Keratinocyte (primary cell): ENCODE data around the gene BMP7. TPM values are rescaled to one million over a fixed set of nuclear protein-coding genes. Genes with fewer than 3 reads are reported as not detected.
A peak's percentile ranks its signal among the peaks of the same experiment; 100 is the strongest.

ENCODE experiments used
- DNase-seq: peaks from one replicate; pipeline ENCODE4 v3.0.0-alpha.2; 2011; ENCODE audit warnings: low read depth, missing footprints, low spot score
- FAIRE-seq: peaks from 2 replicates; lab custom pipeline; 2011; peaks lifted over from hg19 to GRCh38; lab: Jason Lieb, UNC
- H2AFZ ChIP-seq: 2 replicates; pipeline ENCODE4 v1.6.0; 2012; ENCODE audit warnings: low read length, control low read depth, inconsistent platforms; ENCODE audit not compliant: control insufficient read depth
- H3K27ac ChIP-seq: 2 replicates; pipeline ENCODE4 v1.5.1; 2011; ENCODE audit warnings: low read length; ENCODE audit not compliant: control insufficient read depth, insufficient read depth
- H3K27me3 ChIP-seq: 3 replicates; pipeline ENCODE4 v1.6.0; 2011; ENCODE audit warnings: low read length; ENCODE audit not compliant: control insufficient read depth, insufficient read depth; ENCODE audit errors: extremely low read depth
- H3K36me3 ChIP-seq, 2 experiments: 2 replicates in 1 of 2; 3 replicates in 1 of 2; pipeline ENCODE4 v1.5.1; 2011; ENCODE audit warnings: low read length in 2 of 2, mild to moderate bottlenecking in 1 of 2; ENCODE audit not compliant: control insufficient read depth in 2 of 2, insufficient read depth in 2 of 2; ENCODE audit errors: extremely low read depth in 1 of 2
- H3K4me1 ChIP-seq: 3 replicates; pipeline ENCODE4 v1.5.1; 2011; ENCODE audit warnings: low read length; ENCODE audit not compliant: control insufficient read depth, insufficient read depth; ENCODE audit errors: extremely low read depth
- H3K4me2 ChIP-seq: 3 replicates; pipeline ENCODE4 v1.6.0; 2011; ENCODE audit warnings: low read depth, low read length; ENCODE audit not compliant: control insufficient read depth, insufficient read depth; ENCODE audit errors: extremely low read depth
- H3K4me3 ChIP-seq, 3 experiments: fragments of 200-600 bp in 1 of 3; sonication (generic) in 1 of 3; 2 replicates in 2 of 3; 3 replicates in 1 of 3; pipeline ENCODE4 v1.5.1; 2011 to 2016; ENCODE audit warnings: low read length in 3 of 3, mild to moderate bottlenecking in 3 of 3, control low read depth in 2 of 3, inconsistent platforms in 1 of 3, low read depth in 1 of 3, mixed read lengths in 1 of 3, mixed run types in 1 of 3, moderate library complexity in 1 of 3; ENCODE audit not compliant: control insufficient read depth in 2 of 3, insufficient read depth in 2 of 3; ENCODE audit errors: extremely low read depth in 1 of 3
- H3K79me2 ChIP-seq: 2 replicates; pipeline ENCODE4 v1.6.0; 2012; ENCODE audit warnings: low read length; ENCODE audit not compliant: control insufficient read depth, insufficient read depth
- H3K9ac ChIP-seq: 3 replicates; pipeline ENCODE4 v1.6.0; 2011; ENCODE audit warnings: low read length; ENCODE audit not compliant: control insufficient read depth, insufficient read depth; ENCODE audit errors: extremely low read depth
- H3K9me1 ChIP-seq: 3 replicates; pipeline ENCODE4 v1.6.0; 2011; ENCODE audit warnings: low read length; ENCODE audit not compliant: control insufficient read depth, insufficient read depth; ENCODE audit errors: extremely low read depth
- H3K9me3 ChIP-seq: 2 replicates; pipeline ENCODE4 v1.5.1; 2012; ENCODE audit warnings: low read depth, low read length; ENCODE audit not compliant: control insufficient read depth
- H4K20me1 ChIP-seq: 3 replicates; pipeline ENCODE4 v1.6.0; 2011; ENCODE audit warnings: low read length; ENCODE audit not compliant: control insufficient read depth, insufficient read depth; ENCODE audit errors: extremely low read depth
- EZH2 ChIP-seq: IDR thresholded peaks from one replicate; pipeline ENCODE4 v1.6.1; 2012; ENCODE audit warnings: inconsistent platforms, mild to moderate bottlenecking, low read length, moderate library complexity
- dilution Hi-C: fragments of 300-500 bp; cut with MboI; formaldehyde crosslinking; loops from one replicate; pipeline ENCODE4 v1.7.0; 2020; ENCODE audit warnings: low sequenced_read_pairs; ENCODE audit not compliant: extremely low pct_ligation_motif_present
- polyA plus RNA-seq, 5 experiments: library from polyadenylated mRNA; depleted of rRNA in 3 of 5; stranded (reverse) in 3 of 5; stranded (forward) in 1 of 5; unstranded in 1 of 5; fragments of >200 nt; gene quantifications; 1 replicate in 1 of 5; 2 replicates in 3 of 5; 3 replicates in 1 of 5; pipeline versions ENCODE4 v1.2.1 to v1.2.3, GENCODE V29; 2011 to 2012; ENCODE audit warnings: missing spikeins in 2 of 5, low read depth in 1 of 5, low replicate concordance in 1 of 5
- TF ChIP-seq, protein P1 (sequence below), 3 experiments: IDR thresholded peaks in 1 of 3; conservative IDR thresholded peaks in 1 of 3; optimal IDR thresholded peaks in 1 of 3; 2 replicates in 2 of 3; 3 replicates in 1 of 3; pipeline versions ENCODE3 to v1.5.1; 2011; ENCODE audit warnings: low read length in 3 of 3, mild to moderate bottlenecking in 3 of 3, moderate library complexity in 2 of 3, control low read depth in 1 of 3, inconsistent platforms in 1 of 3; ENCODE audit not compliant: insufficient read depth in 2 of 3; ENCODE audit errors: extremely low read depth in 1 of 3

The BMP7 gene
- polyA plus RNA-seq, 1 donor (not counting 4 experiments of a cell fraction or from before 2014, with no cell fraction given) = 0.29 TPM

DNA sequence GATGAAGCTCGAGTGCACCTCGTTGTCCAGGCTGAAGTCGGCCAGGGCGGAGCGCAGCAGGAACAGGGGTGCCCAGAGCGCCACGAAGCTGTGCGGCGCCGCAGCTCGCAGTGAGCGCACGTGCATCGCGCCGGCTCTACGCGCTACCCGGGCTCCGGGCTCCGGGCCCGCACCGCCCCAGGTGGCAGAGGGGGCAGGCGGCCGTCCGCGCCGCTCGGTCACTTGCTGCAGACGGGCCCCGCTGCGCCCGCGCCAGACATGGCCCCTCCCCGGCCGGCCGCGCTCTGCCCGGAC lies 497 bp downstream of the BMP7 start:
- TF ChIP-seq, protein P1, sequence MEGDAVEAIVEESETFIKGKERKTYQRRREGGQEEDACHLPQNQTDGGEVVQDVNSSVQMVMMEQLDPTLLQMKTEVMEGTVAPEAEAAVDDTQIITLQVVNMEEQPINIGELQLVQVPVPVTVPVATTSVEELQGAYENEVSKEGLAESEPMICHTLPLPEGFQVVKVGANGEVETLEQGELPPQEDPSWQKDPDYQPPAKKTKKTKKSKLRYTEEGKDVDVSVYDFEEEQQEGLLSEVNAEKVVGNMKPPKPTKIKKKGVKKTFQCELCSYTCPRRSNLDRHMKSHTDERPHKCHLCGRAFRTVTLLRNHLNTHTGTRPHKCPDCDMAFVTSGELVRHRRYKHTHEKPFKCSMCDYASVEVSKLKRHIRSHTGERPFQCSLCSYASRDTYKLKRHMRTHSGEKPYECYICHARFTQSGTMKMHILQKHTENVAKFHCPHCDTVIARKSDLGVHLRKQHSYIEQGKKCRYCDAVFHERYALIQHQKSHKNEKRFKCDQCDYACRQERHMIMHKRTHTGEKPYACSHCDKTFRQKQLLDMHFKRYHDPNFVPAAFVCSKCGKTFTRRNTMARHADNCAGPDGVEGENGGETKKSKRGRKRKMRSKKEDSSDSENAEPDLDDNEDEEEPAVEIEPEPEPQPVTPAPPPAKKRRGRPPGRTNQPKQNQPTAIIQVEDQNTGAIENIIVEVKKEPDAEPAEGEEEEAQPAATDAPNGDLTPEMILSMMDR (optimal IDR thresholded peaks at IDR 0.05 in 1 of 3, IDR thresholded peaks at IDR 0.05 in 1 of 3, conservative IDR thresholded peaks at IDR 0.05 in 1 of 3; ENCODE audit: extremely low read depth in 1 of 3, insufficient read depth in 2 of 3, low read length in 3 of 3) = no peak
- no peak for TF ChIP-seq EZH2
- FAIRE-seq = no peak
- peak overlapping the region; percentile 32 for H3K4me2 ChIP-seq
- H2AFZ ChIP-seq = peak overlapping the region; percentile 4
- no peak overlapping the region for H3K27ac ChIP-seq
- H3K4me3 ChIP-seq = peak overlapping the region in 1 of 3 experiments; percentile 11
- H3K9me3 ChIP-seq = no peaks in the 10 kb centered on the region
- dilution Hi-C loops = no loop called here
- H3K79me2 ChIP-seq = no peaks in the 10 kb centered on the region
- no peaks in the 10 kb centered on the region for H3K9me1 ChIP-seq
- H4K20me1 ChIP-seq = peaks cover 2% of the 10 kb centered on the region
- H3K4me1 ChIP-seq = peaks cover 6% of the 10 kb centered on the region
- H3K36me3 ChIP-seq = no peaks in the 10 kb centered on the region
- H3K9ac ChIP-seq = no peak overlapping the region
- peaks cover 88% of the 10 kb centered on the region for H3K27me3 ChIP-seq
- DNase-seq = no peak

DNA sequence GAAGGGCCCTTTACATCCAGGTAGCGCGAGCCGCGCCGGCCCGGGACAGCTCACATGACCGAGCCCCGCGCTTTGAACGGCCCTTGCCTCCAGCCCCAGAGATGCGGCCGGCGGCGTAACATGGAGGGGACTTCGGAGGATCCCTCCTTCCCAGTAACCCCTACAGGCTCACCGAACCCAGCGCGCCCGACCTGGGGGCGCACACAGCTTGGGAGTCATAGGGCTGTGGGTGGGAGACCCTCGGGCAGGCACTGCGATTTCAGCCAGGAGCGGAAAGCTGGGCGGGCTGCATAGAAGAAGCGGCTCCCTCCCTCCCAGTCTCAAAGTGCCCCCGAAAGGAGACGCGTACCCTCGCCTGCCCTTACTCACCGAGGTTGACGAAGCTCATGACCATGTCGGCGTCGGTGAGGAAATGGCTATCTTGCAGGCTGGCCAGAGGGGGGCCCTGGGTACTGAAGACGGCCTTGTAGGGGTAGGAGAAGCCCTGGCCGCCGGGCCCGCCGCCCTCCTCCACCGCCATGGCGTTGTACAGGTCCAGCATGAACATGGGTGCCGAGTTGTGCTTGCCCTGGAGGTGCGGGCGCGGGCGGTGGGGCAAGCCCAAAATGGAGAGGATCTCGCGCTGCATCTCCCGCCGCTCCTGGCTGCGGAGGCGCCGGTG lies 975 bp downstream of the BMP7 start:
- H3K9me3 ChIP-seq = no peaks in the 10 kb centered on the region
- DNase-seq (no peak), FAIRE-seq (no peak)
- peak overlapping the region in 1 of 3 experiments; percentile 11 for H3K4me3 ChIP-seq
- no peaks in the 10 kb centered on the region for H3K9me1 ChIP-seq
- no peaks in the 10 kb centered on the region for H3K79me2 ChIP-seq
- dilution Hi-C loops = no loop called here
- peak; percentile 99 for TF ChIP-seq EZH2
- TF ChIP-seq, protein P1 (optimal IDR thresholded peaks at IDR 0.05 in 1 of 3, IDR thresholded peaks at IDR 0.05 in 1 of 3, conservative IDR thresholded peaks at IDR 0.05 in 1 of 3; ENCODE audit: extremely low read depth in 1 of 3, insufficient read depth in 2 of 3, low read length in 3 of 3) = no peak
- H3K36me3 ChIP-seq = no peaks in the 10 kb centered on the region
- H3K9ac ChIP-seq = no peak overlapping the region
- H3K27me3 ChIP-seq = peaks cover 93% of the 10 kb centered on the region
- H3K4me2 ChIP-seq = peak overlapping the region; percentile 32
- no peak overlapping the region for H3K27ac ChIP-seq
- H3K4me1 ChIP-seq = peaks cover 6% of the 10 kb centered on the region
- peaks cover 2% of the 10 kb centered on the region for H4K20me1 ChIP-seq
- peak overlapping the region; percentile 4 for H2AFZ ChIP-seq
